ENCODE measurements around the gene CIRBP.

GRCh38 chr19:1224847-1225246 lies 44.3 kb upstream of the CIRBP start:
- no peak for TF ChIP-seq ZNF274 (IDR thresholded peaks at IDR 0.05; ENCODE audit: low read depth, low read length)
- TF ChIP-seq YY1 (IDR thresholded peaks at IDR 0.05; ENCODE audit: insufficient read depth, insufficient read length) = no peak
- no peak for TF ChIP-seq SUZ12 (IDR thresholded peaks at IDR 0.05; ENCODE audit: extremely low read depth, insufficient read depth, insufficient read length)
